ENCODE results near the gene SYNE1.

- TF ChIP-seq CTCF (IDR thresholded peaks at IDR 0.05): no peak
- TF ChIP-seq POLR2A (IDR thresholded peaks at IDR 0.05): no peak
Observed at GRCh38 chr6:152089992-152090391, 547.2 kb downstream of the SYNE1 start.
